GM12892 (cell line): ENCODE results near the gene IRGQ.

ENCODE experiments used
- POLR2A ChIP-seq: IDR thresholded peaks from 2 replicates; pipeline ENCODE4 v1.6.1; 2011; ENCODE audit warnings: low read depth, low read length, control low read depth
- POLR2AphosphoS5 ChIP-seq: IDR thresholded peaks from 2 replicates; pipeline ENCODE4 v1.6.1; 2011; ENCODE audit warnings: low read depth, low read length, control low read depth

GRCh38 chr19:43551399-43552197 is 44.3 kb downstream of the IRGQ start:
- TF ChIP-seq POLR2A (no peak), POLR2AphosphoS5 (no peak)
